Left lung (tissue), 10 donors: ENCODE data around the gene KCNK17. TPM values are rescaled to one million over a fixed set of nuclear protein-coding genes. Genes with fewer than 3 reads are reported as not detected.
"Not testable (repeated sequence)": the region's sequence is repeated elsewhere in the genome, so short reads cannot be mapped to it uniquely, and the experiment has no call there.

Experiments
- ATAC-seq: fragments of 200-7000 bp; cut with Tn5 transposase; one replicate; pipeline ENCODE4 v1.9.1; 2020; ENCODE audit warnings: moderate library complexity
- DNase-seq, 4 donors: peaks; one replicate each; pipeline ENCODE4 v3.0.0-alpha.2; 2013 to 2020
- H3K27ac ChIP-seq, 2 donors: fragments of 200-600 bp; sonication (generic) in 1 of 2; one replicate each; pipeline versions ENCODE4 v1.5.0 to v1.8.0; 2020 to 2021
- H3K27me3 ChIP-seq, 2 donors: fragments of 200-600 bp; sonication (generic) in 1 of 2; one replicate each; pipeline versions ENCODE4 v1.5.0 to v1.8.0; 2020 to 2021
- H3K36me3 ChIP-seq, 2 donors: fragments of 200-600 bp; sonication (generic) in 1 of 2; one replicate each; pipeline versions ENCODE4 v1.5.0 to v1.8.0; 2020 to 2021
- H3K4me1 ChIP-seq, 2 donors: fragments of 200-600 bp; one replicate each; pipeline ENCODE4 v1.8.0; 2021
- H3K4me3 ChIP-seq, 2 donors: fragments of 200-600 bp; sonication (generic) in 1 of 2; one replicate each; pipeline versions ENCODE4 v1.5.0 to v1.8.0; 2020 to 2021; ENCODE audit warnings: mild to moderate bottlenecking in 1 of 2
- H3K9me3 ChIP-seq, 2 donors: fragments of 200-600 bp; sonication (generic) in 1 of 2; one replicate each; pipeline versions ENCODE4 v1.5.0 to v1.8.0; 2020 to 2021
- CTCF ChIP-seq, 2 donors: fragments of 200-600 bp; sonication (generic) in 1 of 2; IDR thresholded peaks; one replicate each; pipeline versions ENCODE4 v1.5.0 to v1.8.0; 2021; ENCODE audit warnings: antibody characterized with exemption in 2 of 2
- intact Hi-C, 2 donors: fragments of 100-400 bp; cut with DNase I; formaldehyde crosslinking; loops; one replicate each; pipeline versions ENCODE4 v1.11.2 to v1.14.2; 2022
- polyA plus RNA-seq, 6 donors: library from polyadenylated mRNA; unstranded; fragments of 120-200 nt; gene quantifications; one replicate each; pipeline ENCODE4 v1.2.1, GENCODE V29; 2013; ENCODE audit not compliant: insufficient read length in 6 of 6
- total RNA-seq, 2 donors: library from RNA; stranded (reverse); fragmentation: NEBNext Ultra II Directional; extraction: Animal tissue kit (Norgen Biotek cat#: 25700); gene quantifications; one replicate each; pipeline ENCODE4 v1.2.1, GENCODE V29; 2021
- donor health status: DM: no; HTN: yes; CAD: no.
- donor health status: DM: no; HTN: no; CAD: no.

Gene KCNK17
- total and polyA plus RNA-seq, 8 donors, result 4.8 to 18.7 (median 12.9) TPM

- Histone ChIP-seq H3K4me1 (no peaks in the 10 kb centered on the region), H3K36me3 (no peaks in the 10 kb centered on the region), H3K27ac (no peak overlapping the region), H3K9me3 (no peaks in the 10 kb centered on the region), H3K4me3 (no peak overlapping the region), H3K27me3 (no peaks in the 10 kb centered on the region)
- DNase-seq (no peak), ATAC-seq (no peak)
- no peak for TF ChIP-seq CTCF (IDR thresholded peaks at IDR 0.05)
- intact Hi-C loops, result no loop called here
These were observed 19.3 kb downstream of the KCNK17 start for GRCh38 chr6:39294899-39295298.

GRCh38 chr6:39294133-39294532 lies 20.1 kb downstream of the KCNK17 start:
- DNase-seq, result no peak
- intact Hi-C loops, result no loop called here
- no peaks in the 10 kb centered on the region for H3K36me3 ChIP-seq
- no peaks in the 10 kb centered on the region for H3K27me3 ChIP-seq
- TF ChIP-seq CTCF (IDR thresholded peaks at IDR 0.05), result no peak
- H3K27ac ChIP-seq, result no peak overlapping the region
- H3K9me3 ChIP-seq, result no peaks in the 10 kb centered on the region
- no peak for ATAC-seq
- H3K4me3 ChIP-seq, result no peak overlapping the region
- H3K4me1 ChIP-seq, result no peaks in the 10 kb centered on the region

- Histone ChIP-seq H3K36me3 (no peaks in the 10 kb centered on the region), H3K4me3 (no peak overlapping the region), H3K9me3 (no peaks in the 10 kb centered on the region), H3K27ac (no peak overlapping the region), H3K4me1 (no peaks in the 10 kb centered on the region), H3K27me3 (no peaks in the 10 kb centered on the region)
- no peak for DNase-seq
- intact Hi-C loops, result no loop called here
- TF ChIP-seq CTCF (IDR thresholded peaks at IDR 0.05), result no peak
- ATAC-seq, result no peak
These were observed 21.6 kb downstream of the KCNK17 start for GRCh38 chr6:39292637-39293036.

GRCh38 chr6:39289490-39289889 lies 24.7 kb downstream of the KCNK17 start:
- no peaks in the 10 kb centered on the region for H3K9me3 ChIP-seq
- H3K4me1 ChIP-seq, result no peaks in the 10 kb centered on the region
- ATAC-seq, result peak; percentile 49
- H3K4me3 ChIP-seq, result no peak overlapping the region
- no peak overlapping the region for H3K27ac ChIP-seq
- no peaks in the 10 kb centered on the region for H3K27me3 ChIP-seq
- no peak for DNase-seq
- no peak for TF ChIP-seq CTCF (IDR thresholded peaks at IDR 0.05)
- H3K36me3 ChIP-seq, result no peaks in the 10 kb centered on the region
- intact Hi-C loops, result no loop called here

GRCh38 chr6:39287601-39288000 lies 26.6 kb downstream of the KCNK17 start:
- no peak overlapping the region for H3K4me3 ChIP-seq
- intact Hi-C loops, result no loop called here
- no peaks in the 10 kb centered on the region for H3K9me3 ChIP-seq
- H3K27ac ChIP-seq, result no peak overlapping the region
- no peaks in the 10 kb centered on the region for H3K27me3 ChIP-seq
- ATAC-seq (no peak), DNase-seq (no peak)
- no peak for TF ChIP-seq CTCF (IDR thresholded peaks at IDR 0.05)
- H3K4me1 ChIP-seq, result peaks cover 0 to 3% of the 10 kb centered on the region in 2 donors
- H3K36me3 ChIP-seq, result no peaks in the 10 kb centered on the region

GRCh38 chr6:39286596-39286995 lies 27.6 kb downstream of the KCNK17 start:
- H3K4me3 ChIP-seq, H3K4me1 ChIP-seq, H3K27ac ChIP-seq, H3K27me3 ChIP-seq, DNase-seq, intact Hi-C loops, H3K9me3 ChIP-seq, ATAC-seq, H3K36me3 ChIP-seq: not testable (repeated sequence)
